SU-DHL-6 (cell line): ENCODE measurements around the gene SCN11A.

ENCODE experiments used
- H2AFZ ChIP-seq: fragments of 200-600 bp; sonication (generic); 2 replicates; pipeline ENCODE4 v1.6.1; 2014; ENCODE audit warnings: low read depth, mild to moderate bottlenecking, moderate library complexity, mixed read lengths, antibody characterized with exemption, low read length; ENCODE audit not compliant: severe bottlenecking
- H3F3A ChIP-seq: fragments of 200-600 bp; shearing (Covaris generic); 2 replicates; pipeline ENCODE4 v1.6.0; 2016; ENCODE audit warnings: antibody characterized with exemption, mild to moderate bottlenecking; ENCODE audit not compliant: insufficient read depth
- H3K27ac ChIP-seq: fragments of 200-600 bp; sonication (generic); 2 replicates; pipeline ENCODE4 v1.5.1; 2016; ENCODE audit warnings: low read depth, mild to moderate bottlenecking, low read length, moderate library complexity, mixed read lengths
- H3K27me3 ChIP-seq: fragments of 200-600 bp; sonication (generic), shearing (Covaris generic); 2 replicates; pipeline ENCODE4 v1.6.0; 2014; ENCODE audit warnings: mild to moderate bottlenecking, low read length
- H3K36me3 ChIP-seq: fragments of 200-600 bp; sonication (generic); 2 replicates; pipeline ENCODE4 v1.6.1; 2014; ENCODE audit warnings: mild to moderate bottlenecking, low read length, mixed read lengths
- H3K4me2 ChIP-seq: fragments of 300-600, 200-600 bp; shearing (Covaris generic), sonication (generic); 2 replicates; pipeline ENCODE4 v1.6.0; 2014; ENCODE audit warnings: low read length, low read depth, mild to moderate bottlenecking; ENCODE audit not compliant: poor library complexity, severe bottlenecking
- H3K4me3 ChIP-seq: fragments of 200-600 bp; sonication (generic); 2 replicates; pipeline ENCODE4 v1.5.1; 2014; ENCODE audit warnings: antibody characterized with exemption, low read length, mild to moderate bottlenecking, mixed read lengths; ENCODE audit not compliant: insufficient read depth, poor library complexity, severe bottlenecking
- H3K79me2 ChIP-seq: fragments of 200-600 bp; sonication (generic); 2 replicates; pipeline ENCODE4 v1.6.1; 2014; ENCODE audit warnings: mild to moderate bottlenecking, low read length, moderate library complexity; ENCODE audit not compliant: insufficient read depth
- H3K9ac ChIP-seq: fragments of 200-600 bp; sonication (generic); 2 replicates; pipeline ENCODE4 v1.7.0; 2014; ENCODE audit warnings: mild to moderate bottlenecking, low read length
- H3K9me2 ChIP-seq: fragments of 200-600 bp; sonication (generic); replicated peaks from 2 replicates; pipeline ENCODE4 v1.6.1; 2014; ENCODE audit warnings: low read length; ENCODE audit not compliant: insufficient read depth
- H3K9me3 ChIP-seq: fragments of 200-600 bp; sonication (generic); 2 replicates; pipeline ENCODE4 v1.6.1; 2014; ENCODE audit warnings: low read length, mixed read lengths; ENCODE audit not compliant: insufficient read depth
- H4K20me1 ChIP-seq: fragments of 200-600 bp; sonication (generic); 2 replicates; pipeline ENCODE4 v1.6.1; 2014; ENCODE audit warnings: low read depth, mild to moderate bottlenecking, antibody characterized with exemption, low read length, moderate library complexity, mixed read lengths
- CTCF ChIP-seq: fragments of 200-600 bp; sonication (generic); IDR thresholded peaks from one replicate; pipeline ENCODE4 v1.5.1; 2017; ENCODE audit warnings: antibody characterized with exemption, mild to moderate bottlenecking, low read length, moderate library complexity; ENCODE audit not compliant: insufficient read depth, poor library complexity, severe bottlenecking
- EZH2phosphoT487 ChIP-seq: fragments of 200-600 bp; sonication (generic), shearing (Covaris generic); conservative IDR thresholded peaks from 2 replicates; pipeline ENCODE4 v1.6.1; 2018; ENCODE audit warnings: mild to moderate bottlenecking, antibody characterized with exemption, low read length, moderate library complexity, mixed read lengths

SCN11A gene

GRCh38 chr3:39088456-39088855 lies 36.7 kb upstream of the SCN11A start:
- Histone ChIP-seq H4K20me1 (no peaks in the 10 kb centered on the region), H3K9ac (no peak overlapping the region), H3F3A (no peaks in the 10 kb centered on the region), H3K4me3 (no peak overlapping the region), H3K27ac (no peak overlapping the region), H3K36me3 (no peaks in the 10 kb centered on the region), H3K9me2 (no peaks in the 10 kb centered on the region), H3K9me3 (no peaks in the 10 kb centered on the region), H3K27me3 (no peaks in the 10 kb centered on the region), H3K4me2 (no peak overlapping the region), H3K79me2 (no peaks in the 10 kb centered on the region), H2AFZ (no peak overlapping the region)
- TF ChIP-seq CTCF (no peak), EZH2phosphoT487 (no peak)

- H3K9me2 ChIP-seq, result no peaks in the 10 kb centered on the region
- H3K27ac ChIP-seq, result no peak overlapping the region
- H3K4me3 ChIP-seq, result no peak overlapping the region
- no peaks in the 10 kb centered on the region for H3F3A ChIP-seq
- no peaks in the 10 kb centered on the region for H3K27me3 ChIP-seq
- no peak overlapping the region for H3K9ac ChIP-seq
- H3K9me3 ChIP-seq, result no peaks in the 10 kb centered on the region
- no peaks in the 10 kb centered on the region for H3K79me2 ChIP-seq
- no peaks in the 10 kb centered on the region for H3K36me3 ChIP-seq
- TF ChIP-seq CTCF (no peak), EZH2phosphoT487 (no peak)
- H3K4me2 ChIP-seq, result no peak overlapping the region
- no peak overlapping the region for H2AFZ ChIP-seq
- H4K20me1 ChIP-seq, result no peaks in the 10 kb centered on the region
These were observed 34.4 kb upstream of the SCN11A start for GRCh38 chr3:39086144-39086543.

- no peak for TF ChIP-seq EZH2phosphoT487
- no peak for TF ChIP-seq CTCF
- Histone ChIP-seq H3K36me3 (no peaks in the 10 kb centered on the region), H3K9me3 (no peaks in the 10 kb centered on the region), H3K9me2 (no peaks in the 10 kb centered on the region), H3K27ac (no peak overlapping the region), H3K4me3 (no peak overlapping the region), H2AFZ (no peak overlapping the region), H3K9ac (no peak overlapping the region), H3K27me3 (no peaks in the 10 kb centered on the region), H3K79me2 (no peaks in the 10 kb centered on the region), H4K20me1 (no peaks in the 10 kb centered on the region), H3F3A (no peaks in the 10 kb centered on the region), H3K4me2 (no peak overlapping the region)
These were observed 31.0 kb upstream of the SCN11A start for GRCh38 chr3:39082666-39083313.
